IMR-90 (cell line): Measurements from ENCODE around the gene GPR39. TPM values are rescaled to one million over a fixed set of nuclear protein-coding genes. Genes with fewer than 3 reads are reported as not detected.

Experiments
- ATAC-seq: fragments of 200-7000 bp; cut with Tn5 transposase; 2 replicates; pipeline ENCODE4 v1.9.1; 2020; ENCODE audit warnings: low read depth, mild to moderate bottlenecking, moderate library complexity
- BruUV-seq: library from RNA; stranded (reverse); fragments of 400-500 nt; replicated peaks from 2 replicates; lab custom pipeline; 2021; lab: Mats Ljungman, UMichigan
- CTCF ChIA-PET: fragments of 300-600 bp; formaldehyde crosslinking; extraction: SDS; loops from one replicate; lab custom pipeline; 2021; ENCODE audit warnings: antibody characterized with exemption; lab: Yijun Ruan, JAX
- POLR2A ChIA-PET: fragments of 300-600 bp; sonication (Branson Sonifier 250); formaldehyde crosslinking; loops from one replicate; lab custom pipeline; 2022; ENCODE audit warnings: antibody characterized with exemption; ENCODE audit not compliant: unreplicated experiment; lab: Charles Lee
- DNase-seq: peaks from one replicate; pipeline ENCODE4 v3.0.0; 2013
- H2AFZ ChIP-seq: replicated peaks from 2 replicates; pipeline ENCODE3; 2013; ENCODE audit warnings: low read length, mild to moderate bottlenecking; ENCODE audit not compliant: poor library complexity
- H2AK5ac ChIP-seq: 2 replicates; pipeline ENCODE4 v1.6.1; 2013; ENCODE audit warnings: low read depth, low read length, inconsistent platforms
- H2AK9ac ChIP-seq: replicated peaks from 2 replicates; pipeline ENCODE3; 2013; ENCODE audit warnings: mild to moderate bottlenecking, low read depth, low read length, moderate library complexity; ENCODE audit not compliant: poor library complexity
- H2BK120ac ChIP-seq: 2 replicates; pipeline ENCODE4 v1.6.1; 2013; ENCODE audit warnings: low read depth, low read length, inconsistent platforms
- H2BK15ac ChIP-seq: 3 replicates; pipeline ENCODE4 v1.6.1; 2013; ENCODE audit warnings: low read depth, low read length, inconsistent platforms
- H2BK20ac ChIP-seq: 2 replicates; pipeline ENCODE4 v1.6.1; 2013; ENCODE audit warnings: low read depth, mild to moderate bottlenecking, inconsistent platforms, low read length, moderate library complexity
- H2BK5ac ChIP-seq: 2 replicates; pipeline ENCODE4 v1.6.1; 2013; ENCODE audit warnings: mild to moderate bottlenecking, low read depth, low read length, inconsistent platforms; ENCODE audit not compliant: poor library complexity, severe bottlenecking
- H3K14ac ChIP-seq: replicated peaks from 2 replicates; pipeline ENCODE4 v1.6.1; 2013; ENCODE audit warnings: low read depth, low read length, inconsistent platforms
- H3K18ac ChIP-seq: 2 replicates; pipeline ENCODE4 v1.6.1; 2013; ENCODE audit warnings: low read depth, low read length, control low read depth
- H3K23ac ChIP-seq: 2 replicates; pipeline ENCODE4 v1.6.1; 2013; ENCODE audit warnings: low read depth, low read length, inconsistent platforms
- H3K27ac ChIP-seq: 2 replicates; pipeline ENCODE4 v1.5.1; 2013; ENCODE audit warnings: mild to moderate bottlenecking, control low read depth, low read length; ENCODE audit not compliant: insufficient read depth
- H3K27me3 ChIP-seq: 2 replicates; pipeline ENCODE4 v1.6.1; 2013; ENCODE audit warnings: low read length; ENCODE audit not compliant: control insufficient read depth, insufficient read depth
- H3K36me3 ChIP-seq: 2 replicates; pipeline ENCODE4 v1.6.1; 2013; ENCODE audit warnings: low read length, mixed read lengths; ENCODE audit not compliant: control insufficient read depth, insufficient read depth
- H3K4ac ChIP-seq: 2 replicates; pipeline ENCODE4 v1.6.1; 2013; ENCODE audit warnings: low read depth, low read length, inconsistent platforms
- H3K4me1 ChIP-seq: 2 replicates; pipeline ENCODE4 v1.6.1; 2013; ENCODE audit warnings: low read length, mixed read lengths; ENCODE audit not compliant: control insufficient read depth, insufficient read depth
- H3K4me2 ChIP-seq: 2 replicates; pipeline ENCODE4 v1.6.1; 2013; ENCODE audit warnings: low read depth, mild to moderate bottlenecking, control low read depth, low read length, moderate library complexity
- H3K4me3 ChIP-seq: 2 replicates; pipeline ENCODE4 v1.5.1; 2013; ENCODE audit warnings: low read depth, mild to moderate bottlenecking, control low read depth, low read length, moderate library complexity; ENCODE audit not compliant: insufficient read depth
- H3K56ac ChIP-seq: 2 replicates; pipeline ENCODE4 v1.6.1; 2013; ENCODE audit warnings: low read length, inconsistent platforms; ENCODE audit not compliant: insufficient read depth; ENCODE audit errors: extremely low read depth
- H3K79me1 ChIP-seq, 2 experiments: 2 replicates each; pipeline ENCODE4 v1.6.1; 2013; ENCODE audit warnings: low read length in 2 of 2, inconsistent platforms in 1 of 2, low read depth in 1 of 2
- H3K9ac ChIP-seq: 2 replicates; pipeline ENCODE4 v1.6.1; 2013; ENCODE audit warnings: low read depth, low read length, control low read depth
- H3K9me1 ChIP-seq: 2 replicates; pipeline ENCODE4 v1.6.1; 2013; ENCODE audit warnings: low read length, inconsistent platforms; ENCODE audit not compliant: insufficient read depth
- H3K9me3 ChIP-seq: 2 replicates; pipeline ENCODE4 v1.6.1; 2013; ENCODE audit warnings: low read length; ENCODE audit not compliant: control insufficient read depth, insufficient read depth
- H4K20me1 ChIP-seq: 2 replicates; pipeline ENCODE4 v1.6.1; 2013; ENCODE audit warnings: low read length, inconsistent platforms; ENCODE audit not compliant: insufficient read depth
- H4K5ac ChIP-seq: 2 replicates; pipeline ENCODE4 v1.6.1; 2013; ENCODE audit warnings: mild to moderate bottlenecking, low read depth, low read length, control low read depth
- H4K8ac ChIP-seq, 2 experiments: 2 replicates each; pipeline ENCODE4 v1.6.1; 2013; ENCODE audit warnings: low read depth in 2 of 2, low read length in 2 of 2, control low read depth in 1 of 2, inconsistent platforms in 1 of 2
- H4K91ac ChIP-seq: 2 replicates; pipeline ENCODE4 v1.6.1; 2013; ENCODE audit warnings: low read depth, low read length, inconsistent platforms; ENCODE audit not compliant: insufficient read depth
- BHLHE40 ChIP-seq: fragments of 150-350 bp; IDR thresholded peaks from 2 replicates; pipeline ENCODE4 v1.6.1; 2016; ENCODE audit warnings: mild to moderate bottlenecking, low read depth, low read length
- MXI1 ChIP-seq: IDR thresholded peaks from 2 replicates; pipeline ENCODE4 v1.6.1; 2012; ENCODE audit warnings: low read depth, mild to moderate bottlenecking, low read length, moderate library complexity, borderline replicate concordance
- NFE2L2 ChIP-seq: fragments of 150-350 bp; IDR thresholded peaks from 2 replicates; pipeline ENCODE4 v1.6.1; 2016; ENCODE audit warnings: low read depth, mild to moderate bottlenecking, low read length
- USF2 ChIP-seq: fragments of 150-350 bp; IDR thresholded peaks from 2 replicates; pipeline ENCODE4 v1.6.1; 2017; ENCODE audit warnings: mild to moderate bottlenecking, antibody characterized with exemption, low read length, low read depth
- WGBS, 2 experiments: methylation state at CpG; one replicate each; pipeline versions ENCODE4 v1.1.5 to v1.1.7; 2013; ENCODE audit warnings: missing lambda C conversion rate in 2 of 2; ENCODE audit not compliant: insufficient read length in 1 of 2; ENCODE audit errors: extremely low coverage in 2 of 2; 5-methylcytosine and 5-hydroxymethylcytosine counted together
- dilution Hi-C: fragments of 300-500 bp; cut with HindIII; formaldehyde crosslinking; loops from one replicate; pipeline ENCODE4 v1.14.3; 2018; ENCODE audit warnings: low sequenced_read_pairs; ENCODE audit not compliant: unreplicated experiment
- in situ Hi-C: fragments of 300-500 bp; cut with MboI; formaldehyde crosslinking; loops from 3 replicates; pipeline ENCODE4 v1.14.3; 2019; ENCODE audit warnings: low sequenced_read_pairs, inconsistent platforms, mixed read lengths
- intact Hi-C: fragments of 100-400 bp; cut with micrococcal nuclease; formaldehyde crosslinking; loops from 2 replicates; pipeline ENCODE4 v1.10.0; 2022
- polyA plus RNA-seq, 3 experiments: library from polyadenylated mRNA; depleted of rRNA; stranded (reverse); fragments of >200 nt; gene quantifications; 2 replicates each; pipeline ENCODE4 v1.2.3, GENCODE V29; 2012; ENCODE audit warnings: low replicate concordance in 1 of 3
- total RNA-seq: library from RNA; depleted of rRNA; stranded (reverse); fragments of >200 nt; gene quantifications from 2 replicates; pipeline ENCODE4 v1.2.3, GENCODE V29; 2012

Gene GPR39
- total and polyA plus RNA-seq, 2 of the 4 experiments (the other 2 are of a cell fraction), result 4.4 to 9.0 TPM

DNA sequence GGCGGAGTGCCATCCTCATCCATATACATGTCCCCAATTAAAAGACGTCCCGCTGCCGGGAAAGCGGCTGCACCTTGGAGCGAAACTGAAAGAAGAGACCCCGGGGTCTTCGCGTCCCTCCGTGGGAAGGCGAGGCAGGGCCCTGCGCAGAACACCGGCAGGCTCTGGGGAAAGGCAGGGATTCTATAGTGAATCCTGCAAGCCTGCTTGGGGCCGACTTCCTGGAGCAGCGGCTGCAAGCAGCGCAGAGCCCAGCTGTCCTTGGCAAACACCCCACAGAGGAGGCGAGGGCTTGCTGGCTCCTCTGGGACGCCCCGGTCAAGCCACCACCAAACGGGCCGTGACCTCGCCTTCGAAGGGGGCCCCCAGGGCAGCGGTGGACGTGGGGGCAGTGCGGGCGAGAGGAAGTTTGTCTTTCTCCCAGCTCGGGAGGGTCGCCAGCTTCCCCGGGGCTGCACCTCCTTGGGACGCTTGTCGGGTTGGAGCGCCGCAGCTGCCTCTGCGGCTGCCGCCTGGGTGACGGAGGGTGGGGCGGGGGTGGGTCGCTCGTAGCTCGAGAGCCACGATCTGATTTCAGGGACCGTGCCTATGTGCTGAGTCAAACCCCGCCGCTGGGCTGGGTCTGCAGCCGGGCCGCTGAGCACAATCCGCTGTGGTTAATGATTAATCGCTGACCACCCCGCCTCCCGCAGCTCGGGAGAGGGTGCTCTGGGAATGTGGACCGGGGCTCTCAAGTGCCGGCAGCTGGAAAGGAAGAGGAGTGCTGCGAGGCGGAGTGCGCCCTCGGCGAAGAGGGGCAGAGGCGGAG lies 486 bp upstream of the GPR39 start (continued):
- TF ChIP-seq USF2 (no peak), NFE2L2 (0 out of 2 replicates have a peak, but pooled peaks have one; percentile 4)

- no peak overlapping the region for H3K14ac ChIP-seq
- no peak overlapping the region for H3K4me3 ChIP-seq
- no peaks in the 10 kb centered on the region for H4K20me1 ChIP-seq
- no peaks in the 10 kb centered on the region for H3K9me3 ChIP-seq
- no peaks in the 10 kb centered on the region for H3K36me3 ChIP-seq
- H3K23ac ChIP-seq, result no peak overlapping the region
- peak overlapping the region; percentile 92; the same call in 1 of the 2 replicates for H3K4ac ChIP-seq
- dilution Hi-C loops (no loop called here), in situ Hi-C loops (no loop called here), intact Hi-C loops (loop anchor here (5.0 kb wide), 1 partner anchor 60 kb away; no protein-coding TSS in a partner anchor)
- peak overlapping the region; percentile 74 for H2AFZ ChIP-seq
- POLR2A ChIA-PET, result no interaction called here
- H2BK120ac ChIP-seq, result peak overlapping the region; percentile 83
- no peak overlapping the region for H3K9ac ChIP-seq
- 0 out of 2 replicates have a peak overlapping the region, but pooled peaks have one; percentile 80 for H4K91ac ChIP-seq
- H4K8ac ChIP-seq, result peak overlapping the region in 1 of 2 experiments; percentile 70; a peak in 2 of 4 replicates
- peaks cover 10% of the 10 kb centered on the region for H3K4me1 ChIP-seq
- peaks cover 0 to 6% of the 10 kb centered on the region in 2 experiments; a peak in 3 of 4 replicates for H3K79me1 ChIP-seq
- TF ChIP-seq BHLHE40, result no peak
- no peak for TF ChIP-seq MXI1
- no peak for TF ChIP-seq NFE2L2
- H2AK5ac ChIP-seq, result peak overlapping the region; percentile 81
- no peak overlapping the region for H2BK5ac ChIP-seq
- H3K4me2 ChIP-seq, result no peak overlapping the region
- no peak overlapping the region for H3K27ac ChIP-seq
- H2BK15ac ChIP-seq, result peak overlapping the region; percentile 61; the same call in 2 of the 3 replicates
- 96% methylated on average over 17 of the region's 30 CpGs; no CpG with 5 or more reads in 1 of the 2 experiments for WGBS, 2 experiments
- no TSS peak for BruUV-seq
- no peak overlapping the region for H3K18ac ChIP-seq
- peak overlapping the region; percentile 92 for H2AK9ac ChIP-seq
- no peak overlapping the region for H4K5ac ChIP-seq
- H3K27me3 ChIP-seq, result no peaks in the 10 kb centered on the region
- no peak for ATAC-seq
- CTCF ChIA-PET, result no interaction called here
- DNase-seq, result no peak
- H3K56ac ChIP-seq, result no peak overlapping the region
- peak overlapping the region; percentile 71; the same call in 1 of the 2 replicates for H2BK20ac ChIP-seq
- H3K9me1 ChIP-seq, result peaks cover 11% of the 10 kb centered on the region
Measured at GRCh38 chr2:132417430-132418035, 928 bp downstream of the GPR39 start.
